Measurements from ENCODE around the gene SCN2B.

Gene SCN2B

DNA sequence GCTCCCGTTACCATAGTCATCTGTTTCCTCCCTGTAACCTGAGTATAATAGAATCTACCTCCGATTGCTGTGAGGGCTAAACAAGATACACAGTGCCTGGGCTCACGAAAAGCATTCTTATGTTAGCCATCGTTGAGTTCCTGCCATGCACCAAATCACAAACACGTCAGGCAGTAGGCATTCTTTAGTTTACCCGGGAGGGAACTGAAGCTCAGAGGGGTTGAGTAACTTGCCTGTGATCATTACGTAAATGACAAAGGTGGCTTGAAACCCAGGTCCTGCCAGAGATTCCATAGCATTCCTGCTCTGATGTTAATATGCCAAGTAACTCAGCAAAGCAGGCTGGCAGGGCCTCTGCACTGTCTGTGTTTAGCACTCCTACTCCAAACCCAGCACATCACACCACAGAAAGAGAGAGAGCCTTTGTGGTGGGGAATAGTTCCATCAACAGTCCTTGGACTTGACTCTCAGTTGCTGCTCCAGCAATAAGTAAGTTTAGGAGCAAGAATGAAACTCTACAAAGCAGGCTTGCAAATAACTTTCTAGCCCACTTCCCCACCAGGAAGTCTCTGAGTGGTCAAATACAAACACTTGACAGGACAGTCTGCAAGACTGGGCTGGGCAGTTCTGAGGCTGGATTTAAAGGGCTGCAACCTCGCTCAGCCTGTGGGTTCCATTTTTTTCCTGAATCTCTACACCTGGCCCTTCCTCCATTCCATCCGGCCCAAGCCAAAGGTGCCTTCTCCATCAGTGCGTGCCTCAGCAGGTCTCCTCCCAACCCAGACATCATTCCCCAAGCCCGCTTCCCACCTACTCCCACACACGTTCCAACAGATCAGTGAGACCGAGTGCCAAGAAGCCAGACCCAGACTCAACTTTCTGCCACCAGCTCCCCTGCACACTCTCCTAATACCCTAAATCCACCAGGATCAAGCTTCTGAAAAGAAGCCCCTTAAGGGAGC lies 1.1 kb downstream of the SCN2B start:
- DNase-seq (ENCODE audit: low read depth in 2 of 2) = no peak

DNA sequence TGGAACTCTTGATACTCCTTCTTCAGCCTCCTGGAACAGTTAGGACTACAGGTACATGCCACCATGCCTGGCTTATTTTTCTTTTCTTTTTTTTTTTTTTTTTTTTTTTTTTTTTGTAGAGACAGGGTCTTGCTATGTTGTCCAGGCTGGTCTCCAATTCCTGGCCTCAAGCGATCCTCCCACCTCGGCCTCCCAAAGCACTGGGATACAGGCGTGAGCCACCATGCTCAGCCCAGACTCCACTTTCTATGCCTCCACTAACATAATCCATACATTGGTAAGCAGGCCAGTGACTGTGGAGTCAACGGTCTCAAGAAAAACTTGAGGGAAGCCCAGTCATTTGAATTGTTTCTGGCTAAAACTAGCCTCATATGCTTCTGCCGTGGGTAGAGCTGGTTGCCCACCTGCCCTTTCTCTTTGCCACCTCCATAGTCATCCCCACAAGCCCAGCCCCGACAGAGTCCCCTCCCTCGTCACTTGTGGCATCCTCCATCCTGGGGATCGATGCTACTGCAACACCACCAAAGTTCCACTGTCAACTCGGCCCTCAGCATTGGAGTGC lies 2.4 kb downstream of the SCN2B start:
- no peak for DNase-seq (ENCODE audit: low read depth in 2 of 2)

DNA sequence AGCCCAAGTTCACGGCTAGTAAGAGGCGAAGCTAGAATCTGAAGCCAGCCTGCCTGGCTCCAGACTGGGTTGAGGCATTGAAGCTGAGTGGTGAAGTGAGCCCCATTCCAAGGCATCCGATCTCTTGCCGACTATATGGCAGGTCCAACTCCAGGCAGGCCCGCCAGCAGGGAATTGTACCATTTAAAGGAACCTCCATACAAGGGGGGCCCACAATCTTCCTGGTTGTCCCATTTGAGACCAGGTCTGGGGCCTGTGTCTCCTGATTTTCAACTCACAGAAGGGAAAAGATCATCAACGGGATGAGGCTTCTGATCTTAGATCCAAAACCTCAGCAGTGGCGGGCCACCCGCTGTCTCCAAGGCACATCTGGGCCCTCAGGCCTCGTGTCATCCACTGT lies 4.1 kb downstream of the SCN2B start:
- DNase-seq (ENCODE audit: low read depth in 2 of 2) = no peak

DNA sequence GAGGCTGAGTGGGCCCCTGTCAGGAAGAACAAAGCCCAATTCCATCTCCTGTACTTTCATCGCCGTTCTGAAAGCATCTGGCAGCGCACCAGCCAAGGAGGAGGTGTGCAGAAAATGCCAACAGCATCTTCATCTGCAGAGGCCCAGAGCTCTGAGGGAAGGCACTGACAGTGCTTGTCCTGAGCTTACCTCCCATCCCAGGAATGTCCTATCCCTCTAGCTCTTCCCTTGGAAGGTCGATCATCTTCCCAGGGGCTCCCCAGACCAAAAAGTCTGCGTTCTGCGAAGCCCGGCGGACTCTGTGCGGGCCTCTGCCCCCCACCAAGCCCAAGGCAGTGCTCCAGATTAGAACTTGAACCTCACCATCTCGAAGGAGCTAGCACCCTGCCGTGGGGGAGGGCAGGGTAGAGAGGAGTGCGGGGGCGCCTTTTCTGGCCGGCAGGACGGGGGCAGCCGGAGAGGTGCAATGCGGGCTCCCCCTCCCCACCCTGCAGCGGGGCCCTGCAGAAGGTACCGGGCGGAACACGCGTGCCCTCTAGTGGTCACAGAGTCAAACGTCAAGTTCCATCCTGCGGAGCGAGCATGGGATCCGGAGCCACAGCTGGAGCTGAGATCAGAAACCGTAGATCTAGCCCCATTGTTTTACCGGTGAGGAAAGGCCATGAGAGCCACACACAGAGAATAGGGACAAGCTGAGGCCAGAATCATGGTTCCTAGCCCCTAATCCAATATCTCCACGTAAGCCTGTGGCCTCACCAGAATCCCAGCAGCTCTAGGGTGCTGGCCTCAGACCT lies 5.0 kb downstream of the SCN2B start:
- peak; percentile 30 to 49 for DNase-seq (ENCODE audit: low read depth in 2 of 2)

DNA sequence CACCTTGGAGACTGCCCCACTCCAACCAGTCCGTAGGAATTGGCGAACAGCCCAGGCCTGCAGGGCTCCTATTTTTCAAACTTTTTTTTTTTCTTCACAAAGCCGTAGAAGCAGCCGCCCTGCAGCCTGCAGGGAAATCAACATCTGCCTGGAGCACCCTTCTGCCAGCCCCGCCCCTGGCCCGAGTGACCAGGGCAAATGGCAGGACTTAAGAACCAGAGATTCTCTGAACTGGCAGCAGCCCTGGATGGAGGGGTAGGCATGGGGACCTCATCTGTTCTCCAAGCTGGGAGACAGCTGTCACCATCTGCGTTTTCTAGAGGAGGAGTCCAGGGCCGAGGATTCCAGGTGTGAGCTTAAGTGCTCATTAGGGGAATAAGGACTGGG lies 5.6 kb downstream of the SCN2B start:
- DNase-seq (ENCODE audit: low read depth in 2 of 2) = no peak

DNA sequence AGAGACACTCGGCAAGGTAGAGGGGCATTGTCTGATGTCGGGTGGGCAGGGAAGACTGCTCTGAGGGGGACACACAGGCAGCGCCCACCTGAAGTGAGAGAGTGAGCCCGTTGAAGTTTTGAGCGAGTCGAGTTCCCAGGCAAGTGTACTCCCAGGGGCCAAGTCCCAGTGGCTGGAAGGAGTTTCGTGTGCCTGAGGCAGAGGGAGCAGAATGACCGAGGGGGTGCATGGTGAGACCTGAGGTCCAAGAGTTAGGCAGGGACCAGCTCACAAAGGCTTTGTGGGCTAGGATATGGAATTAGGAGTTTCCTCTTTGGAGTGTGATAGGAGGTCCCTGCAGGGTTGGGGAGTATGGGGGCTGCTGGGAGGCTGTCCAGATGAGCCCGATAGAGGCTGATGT lies 6.2 kb downstream of the SCN2B start:
- no peak for DNase-seq (ENCODE audit: low read depth in 2 of 2)

DNA sequence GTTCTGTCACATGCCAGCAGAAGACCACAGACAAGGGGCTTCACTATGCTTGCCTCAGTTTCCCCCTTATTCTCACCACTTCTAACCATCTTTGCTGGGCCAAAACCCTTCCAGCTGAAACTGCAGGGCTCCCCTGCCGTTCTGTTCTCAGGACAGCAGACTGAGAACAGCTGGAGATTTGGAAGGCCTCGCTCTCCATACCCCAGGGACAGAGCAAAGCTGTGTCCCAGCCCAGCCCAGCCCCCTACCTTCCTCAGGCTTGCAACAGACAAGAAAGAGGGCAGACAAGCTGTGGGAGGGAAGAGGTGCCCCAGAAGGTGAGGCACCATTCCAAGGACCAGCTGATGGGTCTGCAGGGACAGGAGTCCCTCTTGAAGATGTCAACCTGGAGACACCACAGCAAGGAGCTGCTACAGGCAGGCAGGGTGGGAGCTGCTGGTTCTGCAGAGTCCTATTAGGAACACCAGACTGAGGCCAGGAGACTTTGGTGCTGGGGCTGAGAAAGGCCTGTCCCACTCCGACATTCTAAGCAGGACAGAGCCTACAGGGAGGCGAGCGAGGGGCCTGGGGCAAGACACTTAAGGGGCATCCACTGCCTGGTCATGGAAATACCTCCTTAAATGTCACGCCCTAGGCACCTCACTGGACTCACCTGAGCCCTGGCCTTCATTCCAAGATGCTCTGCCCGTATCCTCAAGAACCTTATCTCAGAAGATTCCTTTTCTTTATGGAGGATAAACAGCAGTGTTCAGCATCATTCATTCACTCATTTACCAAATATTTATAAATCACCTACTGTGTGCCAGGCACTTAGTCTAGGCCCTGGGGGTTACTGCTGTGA lies 6.9 kb downstream of the SCN2B start:
- DNase-seq (ENCODE audit: low read depth in 2 of 2) = no peak

DNA sequence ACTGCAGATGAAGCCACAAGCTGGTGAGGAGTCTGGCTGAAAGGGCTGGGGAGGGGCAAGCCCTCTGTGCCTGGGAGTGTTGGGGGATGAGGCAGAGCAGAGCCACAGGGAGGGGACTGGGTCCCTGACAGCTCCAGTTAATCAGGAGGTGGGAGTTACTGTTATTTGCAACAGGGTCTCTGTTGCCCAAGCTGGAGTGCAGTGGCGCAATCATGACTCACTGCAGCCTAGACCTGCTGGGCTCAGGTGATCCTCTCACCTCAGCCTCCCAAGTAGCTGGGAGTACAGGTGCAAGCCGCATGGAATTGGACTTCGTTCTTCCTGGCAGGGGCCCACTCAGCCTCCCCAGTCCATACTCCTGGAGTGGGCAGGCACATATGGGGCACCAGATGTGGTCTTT lies 7.7 kb downstream of the SCN2B start:
- DNase-seq (ENCODE audit: low read depth in 2 of 2) = no peak

DNA sequence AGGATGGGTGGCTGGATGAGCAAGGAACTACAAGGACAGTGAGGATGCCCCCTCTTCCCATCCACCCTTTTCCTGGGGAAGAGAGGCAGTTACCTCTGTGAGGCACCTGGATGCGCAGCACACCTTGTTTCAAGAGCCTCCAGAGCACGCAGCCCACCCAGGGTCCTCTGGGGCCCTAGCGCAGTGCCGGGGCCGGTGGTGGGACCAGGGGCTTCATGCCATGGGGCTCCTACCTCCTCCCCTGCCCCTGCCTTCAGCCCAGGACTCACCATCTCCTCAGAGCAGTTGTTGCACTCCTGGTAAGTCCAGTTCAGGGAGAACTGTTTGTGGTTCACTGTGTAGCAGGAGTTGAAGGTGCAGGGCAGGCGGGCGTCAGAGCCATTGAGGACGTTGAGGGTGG lies 8.1 kb downstream of the SCN2B start:
- no peak for DNase-seq (ENCODE audit: low read depth in 2 of 2)

DNA sequence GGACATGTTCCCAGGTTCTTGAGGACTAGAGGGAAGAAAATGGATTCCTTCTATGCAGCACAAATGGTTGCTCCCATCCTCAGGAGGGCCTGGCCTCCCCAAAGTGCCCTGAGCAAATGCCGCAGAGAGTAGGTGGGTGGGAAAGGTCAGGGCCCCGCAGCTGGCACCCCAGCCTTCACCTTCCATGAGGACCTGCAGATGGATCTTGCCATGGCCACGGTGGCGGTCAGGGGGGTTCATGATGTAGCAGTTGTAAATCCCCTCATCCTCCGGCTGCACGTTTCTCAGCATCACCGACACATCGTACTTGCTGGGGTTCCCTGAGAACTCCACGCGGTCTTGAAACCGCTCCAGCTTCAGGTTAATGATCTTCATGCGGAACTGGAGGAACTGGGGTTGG lies 8.5 kb downstream of the SCN2B start:
- no peak for DNase-seq (ENCODE audit: low read depth in 2 of 2)

DNA sequence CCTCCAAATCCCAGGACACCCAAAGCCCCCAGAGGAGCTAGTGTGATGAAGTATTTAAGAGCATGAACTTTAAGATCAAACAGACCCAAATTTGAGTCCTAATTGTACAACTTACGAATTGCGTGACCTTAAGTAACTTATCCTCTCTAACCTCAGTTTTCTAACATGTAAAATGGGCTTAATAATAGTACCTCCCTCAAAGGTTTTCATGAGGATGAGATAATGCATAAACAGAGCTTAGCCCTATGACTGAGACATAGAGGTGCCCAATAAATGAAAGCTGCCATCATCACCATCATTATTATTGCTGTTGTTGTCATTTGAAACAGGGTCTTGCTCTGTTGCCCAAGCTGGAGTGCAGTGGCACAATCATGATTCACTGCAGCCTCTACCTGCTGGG lies 9.2 kb downstream of the SCN2B start:
- no peak for DNase-seq (ENCODE audit: low read depth in 2 of 2)

DNA sequence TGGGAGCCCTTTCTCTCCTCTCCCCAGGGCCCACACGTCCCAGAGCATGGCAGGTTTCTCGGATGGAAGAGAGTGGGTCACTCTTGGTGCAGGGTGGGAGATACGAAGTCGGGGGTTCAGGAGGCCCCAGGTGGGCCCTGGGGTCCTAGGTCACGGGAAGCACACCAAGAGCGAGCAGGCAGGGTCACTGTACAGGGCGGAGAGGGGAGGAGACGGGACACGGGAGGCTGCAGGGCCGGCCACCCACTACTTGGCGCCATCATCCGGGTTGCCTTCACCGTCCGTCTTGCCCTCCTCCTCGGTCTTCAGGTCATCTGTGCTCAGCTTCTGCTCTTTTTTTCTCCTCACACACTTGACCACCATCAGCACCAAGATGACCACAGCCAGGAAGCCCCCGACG lies 9.8 kb downstream of the SCN2B start:
- no peak for DNase-seq (ENCODE audit: low read depth in 2 of 2)

DNA sequence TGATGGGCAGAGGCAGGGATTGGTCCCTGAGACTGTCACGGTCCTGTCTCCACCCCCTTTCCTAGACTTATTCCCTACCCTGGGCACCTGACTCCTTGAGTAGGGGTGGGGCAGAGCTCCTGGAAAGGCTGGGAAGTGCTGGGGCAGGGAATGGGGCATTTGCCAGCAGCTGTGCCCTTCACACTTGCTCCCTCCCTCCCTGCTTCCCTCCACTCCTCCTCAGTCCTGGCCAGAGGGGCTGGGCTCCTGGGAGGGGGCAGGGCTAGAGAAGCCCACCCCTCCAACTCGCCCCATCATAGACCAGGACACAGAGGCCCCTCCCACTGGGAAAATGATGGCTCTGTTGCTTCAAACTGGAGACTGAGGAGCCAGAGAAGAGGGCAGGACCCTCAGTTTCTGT lies 11.6 kb downstream of the SCN2B start:
- no peak for DNase-seq (ENCODE audit: low read depth in 2 of 2)

DNA sequence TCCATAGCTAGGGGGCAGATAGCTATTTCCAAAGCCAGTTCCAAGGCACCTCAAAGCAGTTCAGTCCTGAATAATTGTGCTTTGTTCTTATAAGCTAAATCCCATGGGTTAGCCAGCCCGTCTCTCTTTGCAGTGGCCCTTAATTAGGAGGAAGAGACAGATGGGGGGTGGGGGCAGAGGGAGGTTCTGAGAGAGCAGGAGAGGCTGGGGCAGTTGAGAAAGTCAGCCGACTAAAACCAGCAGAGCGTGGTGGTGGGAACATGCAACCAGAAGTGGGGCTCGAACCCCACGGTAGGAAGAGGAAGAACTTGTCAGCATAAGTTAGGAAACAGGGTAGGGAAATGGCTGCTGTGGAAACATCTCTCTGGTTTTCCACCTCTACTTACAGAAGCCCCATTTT lies 12.9 kb downstream of the SCN2B start:
- no peak for DNase-seq (ENCODE audit: low read depth in 2 of 2)

DNA sequence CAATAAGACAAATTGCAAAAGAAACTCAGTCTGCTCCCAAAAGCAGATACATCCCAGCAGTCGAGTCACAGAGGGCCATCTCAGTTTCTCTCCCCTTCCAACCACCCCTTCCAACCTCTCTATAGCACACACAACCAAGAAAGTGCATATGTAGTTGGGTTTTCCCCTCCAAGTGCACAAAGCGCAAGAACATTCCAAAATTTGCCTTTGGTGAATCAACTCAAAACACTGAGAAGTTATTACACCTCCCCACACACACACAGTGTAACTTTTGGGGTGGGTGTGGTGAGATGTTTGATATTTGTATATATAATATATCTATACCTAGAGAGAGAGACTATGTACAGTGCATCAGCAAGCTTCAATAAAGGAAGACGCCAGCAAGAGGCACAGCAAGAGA lies 13.6 kb downstream of the SCN2B start:
- no peak for DNase-seq (ENCODE audit: low read depth in 2 of 2)

DNA sequence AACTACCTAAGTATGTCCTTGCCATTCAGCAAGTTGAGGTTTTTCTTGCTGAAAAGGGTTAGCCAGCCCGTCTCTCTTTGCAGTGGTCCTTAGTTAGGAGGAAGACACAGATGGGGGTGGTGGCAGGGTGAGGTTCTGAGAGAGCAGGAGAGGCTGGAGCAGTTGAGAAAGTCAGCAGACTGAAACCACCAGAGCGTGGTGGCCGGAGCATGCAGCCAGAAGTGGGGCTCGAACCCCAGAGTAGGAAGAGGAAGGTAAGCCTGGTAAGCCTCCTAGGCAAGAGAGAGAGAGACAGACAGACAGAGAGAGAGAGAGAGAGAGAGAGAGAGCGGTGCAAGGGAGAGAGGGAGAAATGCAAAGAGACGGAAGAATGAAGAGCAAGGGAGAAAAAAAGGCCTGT lies 14.7 kb downstream of the SCN2B start:
- no peak for DNase-seq (ENCODE audit: low read depth in 2 of 2)

DNA sequence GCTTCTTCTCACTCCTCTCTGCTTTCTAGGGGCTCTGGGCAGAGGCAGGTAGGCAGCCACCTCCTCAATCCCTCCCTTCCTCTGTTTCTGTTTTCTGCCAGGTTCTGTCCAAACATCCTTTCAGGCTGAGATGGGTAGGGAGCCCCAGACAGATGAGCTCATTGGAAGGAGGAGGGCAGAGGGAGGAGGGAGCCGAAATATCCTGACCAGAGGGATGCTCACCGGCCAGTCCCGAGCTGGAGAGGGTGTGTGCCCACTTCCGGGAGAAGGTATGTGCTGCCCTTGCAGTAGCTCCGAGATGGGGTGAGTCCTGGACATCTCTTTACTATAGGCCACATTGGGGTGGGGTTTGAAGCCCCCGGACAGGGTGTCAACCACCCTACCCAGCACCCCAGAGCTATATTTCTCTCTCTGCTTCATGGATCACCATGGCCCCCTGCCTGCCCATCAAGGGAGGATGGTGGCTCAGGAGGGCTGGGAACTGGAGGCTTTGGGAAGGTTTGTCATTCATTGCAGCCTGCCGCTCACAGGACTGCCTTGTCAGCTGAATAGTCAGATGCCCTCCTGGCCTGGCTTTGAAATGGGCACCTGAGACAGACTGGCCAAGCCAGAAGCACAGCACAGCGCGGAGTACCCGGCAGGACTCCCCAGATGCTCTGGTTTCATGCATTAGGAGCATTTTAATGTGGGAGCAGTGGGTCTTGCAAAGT lies 19.1 kb downstream of the SCN2B start:
- DNase-seq (ENCODE audit: low read depth in 2 of 2) = no peak

DNA sequence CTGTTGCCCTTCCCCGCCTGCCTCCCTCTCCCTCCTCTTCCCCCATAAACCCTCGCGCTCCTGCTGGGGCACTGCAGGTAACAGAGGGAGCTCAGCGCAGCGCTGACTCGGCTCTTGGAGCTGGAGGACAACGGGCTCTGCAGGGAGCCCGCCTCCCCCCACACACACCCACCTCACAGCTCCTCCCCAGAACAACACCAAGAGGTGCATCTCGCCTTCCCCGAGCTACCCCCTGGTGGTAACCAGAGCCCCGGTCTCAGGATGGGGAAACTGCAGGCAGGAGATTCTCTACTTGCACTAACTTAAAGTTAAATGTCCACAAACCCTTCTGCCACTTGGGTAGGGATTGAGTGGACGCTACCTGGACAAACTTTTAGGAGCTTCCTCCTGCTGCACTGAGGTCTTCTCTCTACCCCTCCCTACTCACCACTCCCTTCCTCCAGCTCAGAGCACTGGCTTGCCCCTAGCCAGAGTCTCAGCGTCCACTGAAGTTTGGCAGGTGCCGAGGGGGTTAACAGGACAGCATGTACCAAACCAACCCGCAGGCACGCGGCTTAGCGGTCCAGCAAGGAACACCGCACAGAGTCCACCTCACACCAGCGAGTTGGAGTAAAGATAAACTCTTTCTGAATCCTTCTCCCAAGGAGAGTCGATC lies 19.8 kb downstream of the SCN2B start:
- no peak for DNase-seq (ENCODE audit: low read depth in 2 of 2)

DNA sequence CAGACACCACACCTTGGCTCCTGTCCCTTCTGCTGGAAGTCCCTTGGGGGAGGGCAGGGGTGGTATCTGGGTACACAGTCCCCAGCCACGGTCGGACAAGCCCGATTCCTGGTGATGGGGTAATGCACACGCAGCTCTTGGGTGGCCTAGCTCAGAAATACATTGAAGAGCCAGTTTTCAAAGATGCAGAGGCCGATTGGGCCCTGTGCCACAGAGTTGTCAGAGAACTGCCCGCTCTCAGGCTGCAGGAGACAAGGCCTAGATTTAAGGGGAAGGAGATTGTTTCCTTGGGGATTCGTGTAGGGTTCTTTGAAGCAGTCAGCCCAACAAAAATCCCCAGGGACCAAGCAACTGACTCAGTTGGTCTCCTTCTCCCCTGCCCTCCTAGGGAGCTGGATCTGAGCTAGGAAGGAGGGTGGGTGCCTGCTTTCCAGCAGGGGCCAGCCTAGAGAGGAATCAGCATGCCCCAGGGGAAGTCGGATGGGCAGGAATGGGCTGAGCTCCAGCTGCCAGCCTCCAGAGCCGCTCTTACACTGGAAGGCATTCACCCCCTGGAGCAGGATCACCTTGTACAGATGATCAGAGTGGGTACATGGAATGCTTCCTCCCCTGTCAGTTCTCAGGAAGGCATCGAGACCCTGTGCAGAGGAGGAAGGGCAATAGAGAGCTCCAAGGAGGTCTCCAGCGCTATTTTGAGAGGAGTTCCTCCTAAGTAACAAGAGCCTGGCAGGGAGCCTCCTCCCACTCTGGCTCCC lies 20.5 kb downstream of the SCN2B start:
- no peak for DNase-seq (ENCODE audit: low read depth in 2 of 2)

DNA sequence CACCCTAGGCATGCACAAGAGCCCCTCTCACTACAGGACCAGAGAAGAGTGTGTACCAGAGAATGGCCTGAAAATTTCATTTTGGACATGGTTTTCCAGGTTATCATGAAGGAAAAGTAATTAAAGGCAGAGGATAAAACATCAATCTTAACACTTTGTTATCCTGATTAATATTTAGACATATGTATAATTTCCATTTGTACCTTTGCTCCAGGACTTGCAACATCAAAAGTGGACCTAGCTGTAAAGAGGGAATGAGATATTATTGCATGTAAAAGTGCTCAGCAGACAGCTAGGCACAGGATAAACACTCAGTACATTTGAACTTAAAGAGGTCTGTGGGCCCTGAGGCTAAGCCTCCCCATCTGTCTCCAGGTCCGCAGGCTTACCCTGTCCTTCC lies 21.8 kb downstream of the SCN2B start:
- no peak for DNase-seq (ENCODE audit: low read depth in 2 of 2)
